WI38 (cell line): Measurements from ENCODE around the gene RNF103.

ENCODE experiments used
- H3K4me3 ChIP-seq: 2 replicates; pipeline ENCODE4 v1.5.1; 2011; ENCODE audit warnings: low read depth, mild to moderate bottlenecking, control low read depth, low read length
- TF ChIP-seq, protein P1 (sequence below): IDR thresholded peaks from 2 replicates; pipeline ENCODE4 v1.5.1; 2012; ENCODE audit warnings: low read depth, mild to moderate bottlenecking, control low read depth, low read length

Gene RNF103

GRCh38 chr2:86615596-86615995 lies 8.1 kb downstream of the RNF103 start:
- TF ChIP-seq, protein P1, sequence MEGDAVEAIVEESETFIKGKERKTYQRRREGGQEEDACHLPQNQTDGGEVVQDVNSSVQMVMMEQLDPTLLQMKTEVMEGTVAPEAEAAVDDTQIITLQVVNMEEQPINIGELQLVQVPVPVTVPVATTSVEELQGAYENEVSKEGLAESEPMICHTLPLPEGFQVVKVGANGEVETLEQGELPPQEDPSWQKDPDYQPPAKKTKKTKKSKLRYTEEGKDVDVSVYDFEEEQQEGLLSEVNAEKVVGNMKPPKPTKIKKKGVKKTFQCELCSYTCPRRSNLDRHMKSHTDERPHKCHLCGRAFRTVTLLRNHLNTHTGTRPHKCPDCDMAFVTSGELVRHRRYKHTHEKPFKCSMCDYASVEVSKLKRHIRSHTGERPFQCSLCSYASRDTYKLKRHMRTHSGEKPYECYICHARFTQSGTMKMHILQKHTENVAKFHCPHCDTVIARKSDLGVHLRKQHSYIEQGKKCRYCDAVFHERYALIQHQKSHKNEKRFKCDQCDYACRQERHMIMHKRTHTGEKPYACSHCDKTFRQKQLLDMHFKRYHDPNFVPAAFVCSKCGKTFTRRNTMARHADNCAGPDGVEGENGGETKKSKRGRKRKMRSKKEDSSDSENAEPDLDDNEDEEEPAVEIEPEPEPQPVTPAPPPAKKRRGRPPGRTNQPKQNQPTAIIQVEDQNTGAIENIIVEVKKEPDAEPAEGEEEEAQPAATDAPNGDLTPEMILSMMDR, result no peak
- H3K4me3 ChIP-seq, result no peak overlapping the region

DNA sequence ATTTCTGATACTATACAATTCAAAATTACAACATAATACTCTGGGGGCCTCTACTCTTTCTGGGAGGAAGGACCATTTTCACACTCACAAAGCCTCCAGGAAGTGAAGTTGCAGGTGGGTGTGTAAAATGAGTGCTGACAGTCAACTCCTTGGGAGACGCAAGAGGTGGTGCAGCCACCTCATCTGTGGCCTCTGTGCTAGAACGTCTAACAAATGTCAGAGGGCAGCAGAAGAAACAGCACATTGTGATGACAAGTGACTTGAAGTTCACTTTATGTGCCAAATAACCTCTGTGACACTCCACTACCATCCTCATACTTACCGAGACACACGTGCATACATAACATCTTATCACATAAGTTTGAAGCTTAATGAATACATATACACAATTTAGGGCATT lies 10.2 kb downstream of the RNF103 start:
- TF ChIP-seq, protein P1, result no peak
- no peak overlapping the region for H3K4me3 ChIP-seq

- TF ChIP-seq, protein P1, result no peak
- no peak overlapping the region for H3K4me3 ChIP-seq
These were observed 12.8 kb downstream of the RNF103 start for GRCh38 chr2:86610871-86611270.

- H3K4me3 ChIP-seq, result no peak overlapping the region
- TF ChIP-seq, protein P1, result no peak
These were observed 14.7 kb downstream of the RNF103 start for GRCh38 chr2:86608832-86609410.

DNA sequence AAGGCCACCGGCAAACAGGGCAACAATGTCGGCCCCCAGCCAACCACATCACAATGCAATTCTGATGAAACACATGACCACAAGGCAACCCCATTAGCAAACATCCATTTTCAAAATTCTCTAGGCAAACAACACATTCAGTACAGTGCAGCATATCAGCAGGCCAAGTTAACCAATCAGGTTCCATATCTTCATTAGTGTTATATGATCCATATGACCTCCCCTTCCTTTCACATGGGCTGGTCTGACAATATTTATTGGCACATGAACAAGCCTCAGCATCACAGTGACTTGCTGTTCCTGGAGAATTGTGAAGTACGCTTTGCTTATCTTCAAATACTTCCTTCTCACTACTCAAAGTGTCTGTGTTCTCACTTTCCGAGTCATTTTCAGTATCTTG lies 19.8 kb downstream of the RNF103 start:
- TF ChIP-seq, protein P1, result no peak

DNA sequence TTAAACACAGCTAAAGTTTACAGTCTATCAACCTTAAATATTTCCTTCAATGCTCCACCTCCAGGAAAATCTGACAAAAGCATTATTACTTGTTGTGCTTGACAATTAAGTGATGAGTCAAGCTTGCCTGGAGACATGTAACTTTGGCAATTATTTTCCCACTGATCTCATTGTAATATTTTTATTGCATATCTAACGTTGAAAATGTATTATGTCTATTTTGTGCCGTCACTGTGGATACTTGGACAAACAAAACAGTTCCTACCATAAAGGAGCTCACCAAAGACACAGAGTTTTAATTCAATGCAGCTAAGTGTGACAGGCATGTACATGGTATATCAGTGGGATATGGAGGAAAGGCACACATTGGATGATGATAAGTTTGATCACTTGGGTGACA lies 24.7 kb downstream of the RNF103 start:
- TF ChIP-seq, protein P1, result no peak
- no peak overlapping the region for H3K4me3 ChIP-seq

More for the DNA sequence above, 19.8 kb downstream of the RNF103 start:
- H3K4me3 ChIP-seq, result no peak overlapping the region

DNA sequence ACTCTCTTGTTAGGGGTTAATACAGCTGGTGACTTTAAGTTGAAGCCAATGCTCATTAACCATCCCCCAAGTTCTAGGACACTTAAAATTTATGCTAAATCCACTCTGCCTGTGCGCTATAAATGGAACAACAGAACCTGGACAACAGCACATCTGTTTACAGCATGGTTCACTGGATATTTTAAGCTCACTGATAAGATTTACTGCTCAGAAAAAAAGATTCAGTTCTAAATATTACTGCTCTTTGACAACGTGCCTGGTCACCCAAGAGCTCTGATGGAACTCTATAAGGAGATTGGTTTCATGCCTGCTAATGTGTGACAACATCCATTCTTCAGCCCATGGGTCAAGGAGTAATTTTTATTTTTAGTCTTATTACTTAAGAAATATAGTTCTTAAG lies 27.5 kb downstream of the RNF103 start:
- TF ChIP-seq, protein P1, result no peak
- H3K4me3 ChIP-seq, result no peak overlapping the region
